H1 (cell line): ENCODE measurements around the gene FHDC1.
A peak's percentile ranks its signal among the peaks of the same experiment; 100 is the strongest.

ENCODE experiments used
- ASH2L ChIP-seq: fragments of 200-600, 300-600 bp; sonication (generic); IDR thresholded peaks from one replicate; pipeline ENCODE4 v1.7.1; 2017; ENCODE audit warnings: low read length
- EZH2 ChIP-seq: fragments of 200-600 bp; sonication (generic); IDR thresholded peaks from 2 replicates; pipeline ENCODE4 v1.7.1; 2012; ENCODE audit warnings: low read depth, mild to moderate bottlenecking, moderate library complexity, low read length, inconsistent platforms; ENCODE audit not compliant: severe bottlenecking
- GABPA ChIP-seq: IDR thresholded peaks from 2 replicates; pipeline ENCODE4 v1.6.1; 2011; ENCODE audit warnings: mild to moderate bottlenecking, low read length, moderate library complexity, borderline replicate concordance; ENCODE audit not compliant: insufficient read depth
- JUND ChIP-seq: IDR thresholded peaks from 2 replicates; pipeline ENCODE4 v1.6.1; 2011; ENCODE audit warnings: mild to moderate bottlenecking, improper control_type of control experiment, low read length
- MAFK ChIP-seq: IDR thresholded peaks from 2 replicates; pipeline ENCODE4 v1.6.1; 2012; ENCODE audit warnings: low read depth, mild to moderate bottlenecking, improper control_type of control experiment, low read length
- NANOG ChIP-seq: IDR thresholded peaks from 2 replicates; pipeline ENCODE4 v1.6.1; 2011; ENCODE audit warnings: low read length, low read depth, mild to moderate bottlenecking, inconsistent platforms; ENCODE audit not compliant: insufficient read depth, poor library complexity, severe bottlenecking
- POLR2AphosphoS5 ChIP-seq: IDR thresholded peaks from 2 replicates; pipeline ENCODE4 v1.6.1; 2011; ENCODE audit warnings: low read depth, low read length
- POU5F1 ChIP-seq: IDR thresholded peaks from 2 replicates; pipeline ENCODE4 v1.6.1; 2011; ENCODE audit warnings: low read depth, mild to moderate bottlenecking, low read length, moderate library complexity
- SIX5 ChIP-seq: IDR thresholded peaks from 2 replicates; pipeline ENCODE4 v1.6.1; 2011; ENCODE audit warnings: mild to moderate bottlenecking, low read depth, low read length
- TBP ChIP-seq: IDR thresholded peaks from 2 replicates; pipeline ENCODE4 v1.6.1; 2011; ENCODE audit warnings: low read depth, low read length, improper control_type of control experiment
- YY1 ChIP-seq: IDR thresholded peaks from 2 replicates; pipeline ENCODE4 v1.6.1; 2011; ENCODE audit warnings: low read depth, mild to moderate bottlenecking, low read length
- TF ChIP-seq, protein P1 (sequence below), 3 experiments: IDR thresholded peaks; 1 replicate in 2 of 3; 2 replicates in 1 of 3; pipeline versions ENCODE4 v1.5.1 to v1.6.1; 2011; ENCODE audit warnings: low read length in 3 of 3, mild to moderate bottlenecking in 3 of 3, inconsistent platforms in 2 of 3, low read depth in 1 of 3, moderate library complexity in 1 of 3; ENCODE audit not compliant: insufficient read depth in 1 of 3; ENCODE audit errors: control extremely low read depth in 1 of 3

GRCh38 chr4:152929888-152930287 lies 6.2 kb upstream of the FHDC1 start:
- TF ChIP-seq JUND (no peak), ASH2L (peak; percentile 8), POU5F1 (no peak), TBP (no peak), POLR2AphosphoS5 (no peak), YY1 (no peak), GABPA (no peak), NANOG (no peak), MAFK (no peak), EZH2 (no peak), SIX5 (no peak)
- TF ChIP-seq, protein P1, sequence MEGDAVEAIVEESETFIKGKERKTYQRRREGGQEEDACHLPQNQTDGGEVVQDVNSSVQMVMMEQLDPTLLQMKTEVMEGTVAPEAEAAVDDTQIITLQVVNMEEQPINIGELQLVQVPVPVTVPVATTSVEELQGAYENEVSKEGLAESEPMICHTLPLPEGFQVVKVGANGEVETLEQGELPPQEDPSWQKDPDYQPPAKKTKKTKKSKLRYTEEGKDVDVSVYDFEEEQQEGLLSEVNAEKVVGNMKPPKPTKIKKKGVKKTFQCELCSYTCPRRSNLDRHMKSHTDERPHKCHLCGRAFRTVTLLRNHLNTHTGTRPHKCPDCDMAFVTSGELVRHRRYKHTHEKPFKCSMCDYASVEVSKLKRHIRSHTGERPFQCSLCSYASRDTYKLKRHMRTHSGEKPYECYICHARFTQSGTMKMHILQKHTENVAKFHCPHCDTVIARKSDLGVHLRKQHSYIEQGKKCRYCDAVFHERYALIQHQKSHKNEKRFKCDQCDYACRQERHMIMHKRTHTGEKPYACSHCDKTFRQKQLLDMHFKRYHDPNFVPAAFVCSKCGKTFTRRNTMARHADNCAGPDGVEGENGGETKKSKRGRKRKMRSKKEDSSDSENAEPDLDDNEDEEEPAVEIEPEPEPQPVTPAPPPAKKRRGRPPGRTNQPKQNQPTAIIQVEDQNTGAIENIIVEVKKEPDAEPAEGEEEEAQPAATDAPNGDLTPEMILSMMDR (IDR thresholded peaks at IDR 0.05; ENCODE audit: control extremely low read depth in 1 of 3, insufficient read depth in 1 of 3, low read depth in 1 of 3, low read length in 3 of 3), result no peak
